ENCODE data around the gene ASTL. TPM values are rescaled to one million over a fixed set of nuclear protein-coding genes. Genes with fewer than 3 reads are reported as not detected.

Gene ASTL
- total and polyA plus RNA-seq, 9 of the 15 experiments (the other 6 are each of a cell fraction or from before 2014, with no cell fraction given): not detected

GRCh38 chr2:96145036-96145847 lies 6.9 kb upstream of the ASTL start, which contains the start of gene DUSP2:
Gene DUSP2, minus strand, starts transcription at chr2:96145440. Its CDS starts 86 bp downstream, at chr2:96145354.
- ATAC-seq (no peak), DNase-seq (ENCODE audit: extremely low read depth in 1 of 4, low spot score in 3 of 4) (no peak), FAIRE-seq (no peak)
- peak within 1 kb of the TSS in 1 of 2 experiments; percentile 88; a peak in 2 of 4 replicates for H3K9ac ChIP-seq (ENCODE audit: insufficient read depth in 1 of 2, low read depth in 2 of 2, low read length in 2 of 2)
- H3K27me3 ChIP-seq (ENCODE audit: control insufficient read depth in 2 of 2, insufficient read depth in 2 of 2, low read length in 2 of 2): peaks cover 0 to 12% of the 10 kb centered on the region in 2 experiments; a peak in 2 of 5 replicates
- no peak within 1 kb of the TSS for H3K4me3 ChIP-seq
- intact Hi-C loops (cut with micrococcal nuclease) (no loop called here), in situ Hi-C loops (cut with MboI) (no loop called here)
- H3K36me3 ChIP-seq (ENCODE audit: control insufficient read depth, insufficient read depth, low read length): no peaks in the 10 kb centered on the region
- H3K4me2 ChIP-seq (ENCODE audit: insufficient read depth, low read length): 0 out of 2 replicates have a peak within 1 kb of the TSS, but pooled peaks have one; percentile 6
- WGBS (ENCODE audit: insufficient coverage, low coverage, missing lambda C conversion rate): 88% methylated on average over 21 of the region's 94 CpGs
- H3K9me1 ChIP-seq (ENCODE audit: control insufficient read depth, insufficient read depth, low read length): no peaks in the 10 kb centered on the region
- no peak for TF ChIP-seq ZNF436 (CRISPR knock-in tag; IDR thresholded peaks at IDR 0.05)
- no peak for TF ChIP-seq POLR2H (tag; IDR thresholded peaks at IDR 0.05; ENCODE audit: low read depth)
- TF ChIP-seq ZNF197 (CRISPR knock-in tag; IDR thresholded peaks at IDR 0.05; ENCODE audit: low read depth): no peak
- TF ChIP-seq, protein P1, sequence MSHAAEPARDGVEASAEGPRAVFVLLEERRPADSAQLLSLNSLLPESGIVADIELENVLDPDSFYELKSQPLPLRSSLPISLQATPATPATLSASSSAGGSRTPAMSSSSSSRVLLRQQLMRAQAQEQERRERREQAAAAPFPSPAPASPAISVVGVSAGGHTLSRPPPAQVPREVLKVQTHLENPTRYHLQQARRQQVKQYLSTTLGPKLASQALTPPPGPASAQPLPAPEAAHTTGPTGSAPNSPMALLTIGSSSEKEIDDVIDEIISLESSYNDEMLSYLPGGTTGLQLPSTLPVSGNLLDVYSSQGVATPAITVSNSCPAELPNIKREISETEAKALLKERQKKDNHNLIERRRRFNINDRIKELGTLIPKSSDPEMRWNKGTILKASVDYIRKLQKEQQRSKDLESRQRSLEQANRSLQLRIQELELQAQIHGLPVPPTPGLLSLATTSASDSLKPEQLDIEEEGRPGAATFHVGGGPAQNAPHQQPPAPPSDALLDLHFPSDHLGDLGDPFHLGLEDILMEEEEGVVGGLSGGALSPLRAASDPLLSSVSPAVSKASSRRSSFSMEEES (CRISPR knock-in tag; IDR thresholded peaks at IDR 0.05): no peak
- no peak for TF ChIP-seq CHD2 (IDR thresholded peaks at IDR 0.05; ENCODE audit: low read depth, low read length)
- TF ChIP-seq FUS (optimal IDR thresholded peaks at IDR 0.05; ENCODE audit: low read depth, low read length): no peak
- no peak for TF ChIP-seq RBM34 (IDR thresholded peaks at IDR 0.05; ENCODE audit: borderline replicate concordance, insufficient read depth, low read length)
- no peak for TF ChIP-seq SIRT6 (IDR thresholded peaks at IDR 0.05; ENCODE audit: low read depth, low read length)
- TF ChIP-seq ATF2 (CRISPR knock-in tag; IDR thresholded peaks at IDR 0.05): no peak
- TF ChIP-seq PCBP2 (IDR thresholded peaks at IDR 0.05; ENCODE audit: low read depth, low read length, poor library complexity, severe bottlenecking): no peak
- TF ChIP-seq ZBTB9 (CRISPR knock-in tag; IDR thresholded peaks at IDR 0.05): no peak
- TF ChIP-seq TGIF2 (CRISPR knock-in tag; IDR thresholded peaks at IDR 0.05): no peak
- TF ChIP-seq, protein P2, sequence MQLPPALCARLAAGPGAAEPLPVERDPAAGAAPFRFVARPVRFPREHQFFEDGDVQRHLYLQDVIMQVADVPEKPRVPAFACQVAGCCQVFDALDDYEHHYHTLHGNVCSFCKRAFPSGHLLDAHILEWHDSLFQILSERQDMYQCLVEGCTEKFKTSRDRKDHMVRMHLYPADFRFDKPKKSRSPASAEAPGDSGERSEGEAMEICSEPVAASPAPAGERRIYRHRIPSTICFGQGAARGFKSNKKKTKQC (CRISPR knock-in tag; IDR thresholded peaks at IDR 0.05): no peak
- no peak for TF ChIP-seq ZNF507 (tag; conservative IDR thresholded peaks at IDR 0.05)
- no peak for TF ChIP-seq PHF20 (IDR thresholded peaks at IDR 0.05; ENCODE audit: partially characterized antibody)
- no peak for TF ChIP-seq RBM15 (IDR thresholded peaks at IDR 0.05; ENCODE audit: insufficient read depth, low read length)
- peak within 1 kb of the TSS; percentile 73 for H2AFZ ChIP-seq (ENCODE audit: low read depth, low read length)
- ChIA-PET CTCF (ENCODE audit: low intra/inter-chr PET ratio) (no interaction called here), POLR2A (no interaction called here)
- no peaks in the 10 kb centered on the region for H3K79me2 ChIP-seq (ENCODE audit: control insufficient read depth, insufficient read depth, low read length)
- H3K9me3 ChIP-seq (replicated peaks; ENCODE audit: control insufficient read depth, insufficient read depth, low read depth, low read length): no peaks in the 10 kb centered on the region
- H4K20me1 ChIP-seq (replicated peaks; ENCODE audit: control insufficient read depth, insufficient read depth, low read length): no peaks in the 10 kb centered on the region
- BruUV-seq (replicated peaks): no TSS peak
- peaks cover 22 to 42% of the 10 kb centered on the region in 2 experiments for H3K4me1 ChIP-seq (replicated peaks in 1 of 2; ENCODE audit: control insufficient read depth in 2 of 2, insufficient read depth in 2 of 2, low read length in 2 of 2)
- H3K27ac ChIP-seq (ENCODE audit: extremely low read depth, low read depth, low read length): no peak within 1 kb of the TSS
